NT2/D1 (cell line): ENCODE measurements around the gene SASS6.

Source experiments
- SUZ12 ChIP-seq: IDR thresholded peaks from 2 replicates; pipeline ENCODE4 v1.6.1; 2011; ENCODE audit not compliant: insufficient read length, insufficient read depth; ENCODE audit errors: extremely low read depth
- YY1 ChIP-seq: IDR thresholded peaks from 2 replicates; pipeline ENCODE4 v1.6.1; 2011; ENCODE audit not compliant: insufficient read length, insufficient read depth
- ZNF274 ChIP-seq: IDR thresholded peaks from 2 replicates; pipeline ENCODE4 v1.6.1; 2011; ENCODE audit warnings: mild to moderate bottlenecking, low read depth, low read length

DNA sequence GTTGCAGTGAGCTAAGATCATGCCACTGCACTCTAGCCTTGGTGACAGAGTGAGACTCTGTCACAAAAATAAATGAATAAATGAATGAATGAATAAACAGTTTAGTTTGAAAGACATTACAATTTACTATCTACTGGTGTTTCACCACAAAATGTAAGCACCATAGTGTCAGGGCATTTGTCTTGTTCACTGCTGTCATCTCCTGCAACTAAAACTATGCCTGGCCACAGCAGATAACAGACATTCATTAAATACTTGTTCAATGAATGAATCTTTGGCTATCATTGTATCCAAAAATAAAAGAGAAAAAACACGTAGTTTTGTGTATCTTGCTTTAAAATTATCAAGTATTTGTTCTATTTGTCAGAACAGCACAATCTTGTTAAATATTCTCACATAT lies 32.5 kb downstream of the SASS6 start:
- TF ChIP-seq ZNF274 (no peak), SUZ12 (no peak), YY1 (no peak)
